Stimulated activated CD4-positive, alpha-beta T cell treated with anti-CD3 and anti-CD28 coated beads, Interleukin-15, amount 100 ng/mL, for 48 hours (primary cell): Measurements from ENCODE around the gene SEPTIN6.
A peak's percentile ranks its signal among the peaks of the same experiment; 100 is the strongest.

Experiments
- DNase-seq, 2 donors: peaks; one replicate each; pipeline ENCODE4 v3.0.0-alpha.2; 2020; ENCODE audit warnings: low read depth in 2 of 2

SEPTIN6 gene

DNA sequence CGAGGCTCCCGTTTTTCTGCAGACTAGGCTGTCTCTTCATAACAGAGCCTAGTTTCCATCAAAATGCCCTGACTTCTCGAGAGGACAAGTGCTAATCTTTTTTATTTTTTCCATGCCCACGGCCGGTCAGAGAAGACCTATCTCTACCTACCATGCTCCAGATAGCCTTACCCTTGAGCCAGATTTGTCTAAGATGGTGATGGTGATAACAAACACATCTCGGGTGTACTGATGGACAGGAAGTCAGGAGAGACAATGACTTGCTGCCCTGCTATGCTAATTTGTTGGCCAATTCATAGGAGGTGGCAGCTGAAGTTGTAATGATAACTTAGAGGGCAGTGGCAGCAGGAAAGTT, 44.6 kb downstream of the SEPTIN6 start:
- DNase-seq: no peak

DNA sequence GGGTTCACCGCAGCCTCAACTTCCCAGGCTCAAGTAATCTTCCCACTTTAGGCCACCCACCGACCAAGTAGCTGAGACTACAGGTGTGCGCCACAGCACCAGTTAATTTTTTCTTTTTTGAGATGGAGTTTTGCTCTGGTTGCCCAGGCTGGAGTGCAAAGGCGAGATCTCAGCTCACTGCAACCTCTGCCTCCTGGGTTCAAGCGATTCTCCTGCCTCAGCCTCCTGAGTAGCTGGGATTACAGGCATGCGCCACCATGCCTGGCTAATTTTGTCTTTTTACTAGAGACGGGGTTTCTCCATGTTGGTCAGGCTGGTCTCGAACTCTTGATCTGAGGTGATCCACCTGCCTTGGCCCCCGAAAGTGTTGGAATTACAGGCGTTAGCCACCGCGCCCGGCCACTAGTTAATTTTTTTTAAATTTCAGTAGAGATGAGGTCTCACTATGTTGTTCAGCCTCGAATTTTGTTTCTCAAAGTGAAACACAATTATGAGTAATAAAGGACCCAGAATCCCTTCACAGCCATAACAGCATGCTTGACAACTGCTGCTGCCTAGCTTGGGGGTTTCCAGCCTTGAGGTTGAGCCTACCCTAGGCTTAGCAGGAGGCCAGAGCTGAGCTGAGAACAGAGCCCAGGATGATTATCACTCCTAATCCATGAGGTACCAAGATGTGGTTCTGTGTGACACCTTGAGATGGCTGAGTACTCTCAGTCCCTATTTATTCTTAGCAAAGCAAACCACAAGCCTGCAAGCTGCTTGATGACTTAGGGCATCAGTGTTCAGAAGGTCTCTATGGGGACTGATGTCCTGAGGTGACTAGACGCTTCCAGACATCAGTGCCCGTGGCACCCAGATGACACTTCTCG, 45.2 kb downstream of the SEPTIN6 start:
- peak; percentile 65 to 73 for DNase-seq

DNA sequence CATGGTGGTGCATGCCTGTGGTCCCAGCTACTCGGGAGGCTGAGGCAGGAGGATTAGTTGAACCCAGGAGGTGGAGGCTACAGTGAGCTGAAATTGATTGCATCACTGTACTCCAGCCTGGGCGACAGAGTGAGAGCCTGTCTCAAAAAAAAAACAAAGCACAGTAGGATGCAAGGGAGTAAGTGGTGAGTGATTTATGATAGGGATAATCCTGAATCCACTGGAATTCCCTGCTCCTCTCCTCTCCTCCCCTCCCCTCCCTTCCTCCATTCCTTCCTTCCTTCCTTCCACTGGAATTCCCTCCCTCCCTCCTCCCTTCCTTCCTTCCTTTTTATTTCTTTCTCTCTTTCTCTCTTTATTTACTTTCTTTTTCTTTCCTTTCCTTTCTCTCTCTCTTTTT, 45.9 kb downstream of the SEPTIN6 start:
- no peak for DNase-seq

DNA sequence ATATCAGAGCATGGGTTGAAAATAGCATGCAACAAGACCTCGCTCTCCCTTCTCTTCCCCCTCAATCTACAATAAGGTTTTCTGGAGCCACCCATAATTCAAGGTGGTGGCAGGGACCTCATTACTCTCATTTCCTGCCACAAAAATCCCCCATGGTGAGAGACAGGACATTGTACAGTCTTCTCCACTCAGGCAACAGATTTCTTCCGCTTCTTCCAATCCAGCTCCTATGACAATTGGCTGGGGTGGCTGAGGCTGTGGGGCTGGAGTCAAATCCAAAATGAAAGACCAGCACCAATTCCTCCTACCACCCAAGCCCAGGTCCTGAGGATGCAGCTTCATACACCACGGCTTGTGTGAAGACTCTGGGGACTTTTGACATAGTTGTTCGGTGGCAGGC, 46.5 kb downstream of the SEPTIN6 start:
- no peak for DNase-seq

DNA sequence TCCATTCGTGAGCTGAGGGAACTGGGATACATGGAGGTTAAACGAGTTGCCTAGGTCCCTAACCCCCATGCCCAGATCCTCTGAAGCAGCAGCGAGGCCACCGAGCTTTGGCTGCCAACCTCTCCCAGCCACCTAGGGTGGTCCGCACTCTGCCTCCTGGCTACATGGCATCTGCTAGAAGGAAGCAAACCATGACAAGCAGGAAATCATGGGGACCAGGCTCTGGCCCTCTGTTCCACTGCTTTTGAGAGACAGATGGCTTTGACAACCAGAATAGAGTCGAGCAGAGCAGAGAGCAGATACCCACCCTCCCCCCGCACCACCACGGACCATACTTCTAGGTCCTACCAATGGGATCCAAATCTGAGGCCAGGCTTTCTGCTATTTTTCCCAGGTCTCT, 49.3 kb downstream of the SEPTIN6 start:
- no peak for DNase-seq
